Mesendoderm (in vitro differentiated cells): Measurements from ENCODE around the gene NR1I2.

Source experiments
- DNase-seq: peaks from one replicate; pipeline ENCODE4 v3.0.0; 2013
- H2AK5ac ChIP-seq: 2 replicates; pipeline ENCODE4 v1.6.1; 2013; ENCODE audit warnings: low read length, inconsistent platforms
- H2BK120ac ChIP-seq: 2 replicates; pipeline ENCODE4 v1.6.1; 2013; ENCODE audit warnings: low read depth, mild to moderate bottlenecking, low read length, moderate library complexity, mixed read lengths
- H2BK15ac ChIP-seq: replicated peaks from 2 replicates; pipeline ENCODE4 v1.6.1; 2013; ENCODE audit warnings: low read depth, mild to moderate bottlenecking, moderate library complexity
- H2BK5ac ChIP-seq: 2 replicates; pipeline ENCODE4 v1.6.1; 2013; ENCODE audit warnings: low read length, inconsistent platforms
- H3K18ac ChIP-seq: 2 replicates; pipeline ENCODE4 v1.6.1; 2013; ENCODE audit warnings: mild to moderate bottlenecking, low read length, mixed read lengths
- H3K23ac ChIP-seq: one replicate; pipeline ENCODE4 v1.6.1; 2013; ENCODE audit warnings: low read length
- H3K27ac ChIP-seq: 2 replicates; pipeline ENCODE4 v1.5.1; 2013; ENCODE audit warnings: low read depth, mild to moderate bottlenecking, inconsistent platforms, low read length, moderate library complexity
- H3K27me3 ChIP-seq: 2 replicates; pipeline ENCODE4 v1.6.1; 2013; ENCODE audit warnings: low read length, control low read depth, mild to moderate bottlenecking, inconsistent platforms; ENCODE audit not compliant: insufficient read depth, poor library complexity
- H3K36me3 ChIP-seq: 2 replicates; pipeline ENCODE4 v1.6.1; 2013; ENCODE audit warnings: low read length, inconsistent platforms; ENCODE audit not compliant: control insufficient read depth, insufficient read depth
- H3K4ac ChIP-seq: one replicate; pipeline ENCODE4 v1.6.1; 2013; ENCODE audit warnings: low read depth, mild to moderate bottlenecking, low read length, moderate library complexity
- H3K4me1 ChIP-seq: 2 replicates; pipeline ENCODE4 v1.6.1; 2013; ENCODE audit warnings: low read depth, low read length, inconsistent platforms; ENCODE audit not compliant: control insufficient read depth
- H3K4me2 ChIP-seq: 2 replicates; pipeline ENCODE4 v1.6.1; 2013; ENCODE audit warnings: low read length
- H3K4me3 ChIP-seq: 2 replicates; pipeline ENCODE4 v1.5.1; 2013; ENCODE audit warnings: mild to moderate bottlenecking, low read length
- H3K56ac ChIP-seq: one replicate; pipeline ENCODE4 v1.6.1; 2013; ENCODE audit warnings: low read length
- H3K79me1 ChIP-seq: 2 replicates; pipeline ENCODE4 v1.6.1; 2013; ENCODE audit warnings: low read length, inconsistent platforms
- H3K79me2 ChIP-seq: 2 replicates; pipeline ENCODE4 v1.6.1; 2013; ENCODE audit warnings: mild to moderate bottlenecking, low read length; ENCODE audit not compliant: control insufficient read depth, insufficient read depth
- H3K9ac ChIP-seq: 2 replicates; pipeline ENCODE4 v1.6.1; 2013; ENCODE audit warnings: low read length, inconsistent platforms
- H4K5ac ChIP-seq: one replicate; pipeline ENCODE4 v1.6.1; 2013; ENCODE audit warnings: low read length
- H4K8ac ChIP-seq: one replicate; pipeline ENCODE4 v1.6.1; 2013; ENCODE audit warnings: low read depth, mild to moderate bottlenecking, control low read depth, low read length, moderate library complexity
- WGBS: extraction: QIAGEN DNeasy Blood & Tissue Kit; methylation state at CpG from one replicate; pipeline ENCODE4 v1.1.7; 2013; ENCODE audit warnings: low lambda C conversion rate, missing lambda C conversion rate; ENCODE audit not compliant: insufficient coverage; ENCODE audit errors: extremely low coverage; 5-methylcytosine and 5-hydroxymethylcytosine counted together

The NR1I2 gene

GRCh38 chr3:119859728-119860127 lies 77.8 kb downstream of the NR1I2 start:
- Histone ChIP-seq H3K23ac (no peak overlapping the region), H2BK5ac (no peak overlapping the region), H3K56ac (no peak overlapping the region), H3K79me1 (no peaks in the 10 kb centered on the region), H3K4me3 (no peak overlapping the region), H3K36me3 (no peaks in the 10 kb centered on the region), H3K27ac (no peak overlapping the region), H4K8ac (no peak overlapping the region), H3K79me2 (no peaks in the 10 kb centered on the region), H3K4me1 (no peaks in the 10 kb centered on the region), H2AK5ac (no peak overlapping the region), H4K5ac (no peak overlapping the region), H3K18ac (no peak overlapping the region), H2BK120ac (no peak overlapping the region), H3K9ac (no peak overlapping the region), H3K4me2 (no peak overlapping the region), H3K4ac (no peak overlapping the region), H2BK15ac (no peak overlapping the region), H3K27me3 (no peaks in the 10 kb centered on the region)
- no peak for DNase-seq
- no CpG with 5 or more reads among the region's 2 CpGs for WGBS

GRCh38 chr3:119861681-119862080 lies 79.8 kb downstream of the NR1I2 start:
- H3K9ac ChIP-seq, result no peak overlapping the region
- H3K4ac ChIP-seq, result no peak overlapping the region
- H4K5ac ChIP-seq, result no peak overlapping the region
- H3K23ac ChIP-seq, result no peak overlapping the region
- no peak overlapping the region for H2BK15ac ChIP-seq
- no peak for DNase-seq
- no peak overlapping the region for H3K18ac ChIP-seq
- no peak overlapping the region for H3K4me2 ChIP-seq
- H2BK120ac ChIP-seq, result no peak overlapping the region
- WGBS, result no CpG with 5 or more reads among the region's 2 CpGs
- no peak overlapping the region for H3K4me3 ChIP-seq
- no peak overlapping the region for H3K56ac ChIP-seq
- no peak overlapping the region for H2BK5ac ChIP-seq
- no peaks in the 10 kb centered on the region for H3K79me1 ChIP-seq
- H3K4me1 ChIP-seq, result no peaks in the 10 kb centered on the region
- no peak overlapping the region for H4K8ac ChIP-seq
- no peak overlapping the region for H3K27ac ChIP-seq
- H3K27me3 ChIP-seq, result no peaks in the 10 kb centered on the region
- no peaks in the 10 kb centered on the region for H3K36me3 ChIP-seq
- no peaks in the 10 kb centered on the region for H3K79me2 ChIP-seq
- no peak overlapping the region for H2AK5ac ChIP-seq

GRCh38 chr3:119862616-119863015 lies 80.7 kb downstream of the NR1I2 start:
- H2BK5ac ChIP-seq, result no peak overlapping the region
- no peak overlapping the region for H3K27ac ChIP-seq
- no peak overlapping the region for H3K23ac ChIP-seq
- no CpG with 5 or more reads among the region's 2 CpGs for WGBS
- no peaks in the 10 kb centered on the region for H3K79me2 ChIP-seq
- no peak overlapping the region for H4K5ac ChIP-seq
- H4K8ac ChIP-seq, result no peak overlapping the region
- H3K4me1 ChIP-seq, result no peaks in the 10 kb centered on the region
- no peak overlapping the region for H3K18ac ChIP-seq
- H3K56ac ChIP-seq, result no peak overlapping the region
- H3K4ac ChIP-seq, result no peak overlapping the region
- no peak overlapping the region for H2AK5ac ChIP-seq
- H3K9ac ChIP-seq, result no peak overlapping the region
- DNase-seq, result no peak
- H3K4me2 ChIP-seq, result no peak overlapping the region
- H3K36me3 ChIP-seq, result no peaks in the 10 kb centered on the region
- no peak overlapping the region for H2BK120ac ChIP-seq
- H2BK15ac ChIP-seq, result no peak overlapping the region
- no peaks in the 10 kb centered on the region for H3K79me1 ChIP-seq
- no peak overlapping the region for H3K4me3 ChIP-seq
- no peaks in the 10 kb centered on the region for H3K27me3 ChIP-seq

GRCh38 chr3:119864476-119864875 lies 82.6 kb downstream of the NR1I2 start:
- Histone ChIP-seq H3K23ac (no peak overlapping the region), H3K79me1 (no peaks in the 10 kb centered on the region), H3K27ac (no peak overlapping the region), H2BK120ac (no peak overlapping the region), H3K56ac (no peak overlapping the region), H2AK5ac (no peak overlapping the region), H3K18ac (no peak overlapping the region), H4K8ac (no peak overlapping the region), H3K36me3 (no peaks in the 10 kb centered on the region), H3K27me3 (no peaks in the 10 kb centered on the region), H2BK15ac (no peak overlapping the region), H3K4me3 (no peak overlapping the region), H3K4me1 (no peaks in the 10 kb centered on the region), H3K4me2 (no peak overlapping the region), H4K5ac (no peak overlapping the region), H3K79me2 (no peaks in the 10 kb centered on the region), H3K4ac (no peak overlapping the region), H3K9ac (no peak overlapping the region), H2BK5ac (no peak overlapping the region)
- no peak for DNase-seq
- WGBS, result no CpG with 5 or more reads among the region's 7 CpGs
